GM21515 (cell line): ENCODE measurements around the gene LIFR.
"Not testable (repeated sequence)": the region's sequence is repeated elsewhere in the genome, so short reads cannot be mapped to it uniquely, and the experiment has no call there.

Experiments used
- ATAC-seq: cut with Tn5 transposase; IDR thresholded peaks from one replicate; pipeline ENCODE4 v1.9.1; 2021; ENCODE audit not compliant: unreplicated experiment

LIFR gene

GRCh38 chr5:38518341-38518740, 38.1 kb downstream of the LIFR start:
- ATAC-seq, result no peak

- not testable (repeated sequence) for ATAC-seq
These were observed 39.8 kb downstream of the LIFR start for GRCh38 chr5:38516649-38517048.

GRCh38 chr5:38515646-38516045, 40.8 kb downstream of the LIFR start:
- ATAC-seq, result no peak

- no peak for ATAC-seq
These were observed 41.4 kb downstream of the LIFR start for GRCh38 chr5:38515092-38515491.

GRCh38 chr5:38509185-38509584, 47.3 kb downstream of the LIFR start:
- no peak for ATAC-seq

- no peak for ATAC-seq
These were observed 50.1 kb downstream of the LIFR start for GRCh38 chr5:38506302-38506701.

- no peak for ATAC-seq
These were observed 55.7 kb downstream of the LIFR start for GRCh38 chr5:38500573-38501260.

- ATAC-seq, result no peak
These were observed 58.5 kb downstream of the LIFR start for GRCh38 chr5:38497946-38498345.

- ATAC-seq, result no peak
These were observed 61.7 kb downstream of the LIFR start for GRCh38 chr5:38494763-38495162.

GRCh38 chr5:38494175-38494574, 62.3 kb downstream of the LIFR start:
- ATAC-seq, result no peak

GRCh38 chr5:38483805-38484398, 72.5 kb downstream of the LIFR start:
- ATAC-seq, result no peak

- no peak for ATAC-seq
These were observed 77.0 kb downstream of the LIFR start for GRCh38 chr5:38479315-38479904.

GRCh38 chr5:38478878-38479277, 77.6 kb downstream of the LIFR start:
- no peak for ATAC-seq

GRCh38 chr5:38478166-38478565, 78.3 kb downstream of the LIFR start:
- no peak for ATAC-seq

- no peak for ATAC-seq
These were observed 83.4 kb downstream of the LIFR start for GRCh38 chr5:38473008-38473407.

- no peak for ATAC-seq
These were observed 83.9 kb downstream of the LIFR start for GRCh38 chr5:38472541-38472940.

- ATAC-seq, result no peak
These were observed 84.7 kb downstream of the LIFR start for GRCh38 chr5:38471709-38472108.

- no peak for ATAC-seq
These were observed 86.7 kb downstream of the LIFR start for GRCh38 chr5:38469707-38470267.

GRCh38 chr5:38468978-38469706, 87.3 kb downstream of the LIFR start:
- ATAC-seq, result no peak

- no peak for ATAC-seq
These were observed 88.2 kb downstream of the LIFR start for GRCh38 chr5:38468202-38468673.

- ATAC-seq, result no peak
These were observed 88.9 kb downstream of the LIFR start for GRCh38 chr5:38467353-38468040.
